HL-60 (cell line): ENCODE measurements around the gene EIF3C.
"Not testable (repeated sequence)": the region's sequence is repeated elsewhere in the genome, so short reads cannot be mapped to it uniquely, and the experiment has no call there.

Experiments
- CTCF ChIP-seq: IDR thresholded peaks from one replicate; pipeline ENCODE4 v1.5.1; 2011; ENCODE audit warnings: low read length, control low read depth, inconsistent platforms; ENCODE audit not compliant: insufficient read depth
- POLR2AphosphoS5 ChIP-seq: IDR thresholded peaks from 2 replicates; pipeline ENCODE4 v1.6.1; 2012; ENCODE audit warnings: low read depth
- REST ChIP-seq: IDR thresholded peaks from 2 replicates; pipeline ENCODE4 v1.6.1; 2012; ENCODE audit warnings: low read depth; ENCODE audit not compliant: insufficient replicate concordance
- SPI1 ChIP-seq: IDR thresholded peaks from 2 replicates; pipeline ENCODE4 v1.6.1; 2012; ENCODE audit warnings: low read depth, mild to moderate bottlenecking, borderline replicate concordance

GRCh38 chr16:28749997-28750465 is 38.8 kb downstream of the EIF3C start:
- not testable (repeated sequence) for TF ChIP-seq REST, CTCF, SPI1, POLR2AphosphoS5
